HEK293 (cell line): Measurements from ENCODE around the gene KLHL14.

ENCODE experiments used
- CTCF ChIP-seq: fragments of 450-650 bp; formaldehyde crosslinking; IDR thresholded peaks from 2 replicates; pipeline ENCODE4 v1.5.1; 2016; ENCODE audit warnings: missing biosample characterization, missing genetic modification characterization
- SP3 ChIP-seq: fragments of 450-650 bp; formaldehyde crosslinking; IDR thresholded peaks from 2 replicates; pipeline ENCODE4 v1.5.1; 2016; ENCODE audit warnings: missing biosample characterization, missing genetic modification characterization
- TCF7L2 ChIP-seq: IDR thresholded peaks from 2 replicates; pipeline ENCODE4 v1.6.1; 2011; ENCODE audit warnings: low read depth, mild to moderate bottlenecking, inconsistent platforms, low read length, moderate library complexity, borderline replicate concordance
- ZNF10 ChIP-seq: fragments of 450-650 bp; formaldehyde crosslinking; IDR thresholded peaks from 2 replicates; pipeline ENCODE4 v1.5.1; 2017; ENCODE audit warnings: missing biosample characterization, missing genetic modification characterization
- ZNF48 ChIP-seq: fragments of 450-650 bp; formaldehyde crosslinking; IDR thresholded peaks from 2 replicates; pipeline ENCODE4 v1.5.1; 2016; ENCODE audit warnings: missing biosample characterization, missing genetic modification characterization
- ZNF488 ChIP-seq: fragments of 450-650 bp; formaldehyde crosslinking; IDR thresholded peaks from 2 replicates; pipeline ENCODE4 v1.5.1; 2016; ENCODE audit warnings: missing biosample characterization, missing genetic modification characterization
- TF ChIP-seq, protein P1 (sequence below): fragments of 450-650 bp; formaldehyde crosslinking; IDR thresholded peaks from 2 replicates; pipeline ENCODE4 v1.5.1; 2016; ENCODE audit warnings: missing biosample characterization, missing genetic modification characterization

- TF ChIP-seq SP3 (tag by site-specific recombination) (no peak), ZNF488 (tag by site-specific recombination) (no peak), CTCF (tag by site-specific recombination) (no peak), ZNF48 (tag by site-specific recombination) (no peak), ZNF10 (tag by site-specific recombination) (no peak), TCF7L2 (no peak)
- TF ChIP-seq, protein P1, sequence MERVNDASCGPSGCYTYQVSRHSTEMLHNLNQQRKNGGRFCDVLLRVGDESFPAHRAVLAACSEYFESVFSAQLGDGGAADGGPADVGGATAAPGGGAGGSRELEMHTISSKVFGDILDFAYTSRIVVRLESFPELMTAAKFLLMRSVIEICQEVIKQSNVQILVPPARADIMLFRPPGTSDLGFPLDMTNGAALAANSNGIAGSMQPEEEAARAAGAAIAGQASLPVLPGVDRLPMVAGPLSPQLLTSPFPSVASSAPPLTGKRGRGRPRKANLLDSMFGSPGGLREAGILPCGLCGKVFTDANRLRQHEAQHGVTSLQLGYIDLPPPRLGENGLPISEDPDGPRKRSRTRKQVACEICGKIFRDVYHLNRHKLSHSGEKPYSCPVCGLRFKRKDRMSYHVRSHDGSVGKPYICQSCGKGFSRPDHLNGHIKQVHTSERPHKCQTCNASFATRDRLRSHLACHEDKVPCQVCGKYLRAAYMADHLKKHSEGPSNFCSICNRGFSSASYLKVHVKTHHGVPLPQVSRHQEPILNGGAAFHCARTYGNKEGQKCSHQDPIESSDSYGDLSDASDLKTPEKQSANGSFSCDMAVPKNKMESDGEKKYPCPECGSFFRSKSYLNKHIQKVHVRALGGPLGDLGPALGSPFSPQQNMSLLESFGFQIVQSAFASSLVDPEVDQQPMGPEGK (tag by site-specific recombination): no peak
Observed at GRCh38 chr18:32735781-32736180, 37.0 kb downstream of the KLHL14 start.
